Middle frontal gyrus (tissue), 1 donor: ENCODE results near the gene ALX4.

Experiments used
- DNase-seq: peaks from one replicate; pipeline ENCODE4 v3.0.0-alpha.2; 2015; ENCODE audit warnings: low spot score; ENCODE audit errors: extremely low spot score

The ALX4 gene

DNA sequence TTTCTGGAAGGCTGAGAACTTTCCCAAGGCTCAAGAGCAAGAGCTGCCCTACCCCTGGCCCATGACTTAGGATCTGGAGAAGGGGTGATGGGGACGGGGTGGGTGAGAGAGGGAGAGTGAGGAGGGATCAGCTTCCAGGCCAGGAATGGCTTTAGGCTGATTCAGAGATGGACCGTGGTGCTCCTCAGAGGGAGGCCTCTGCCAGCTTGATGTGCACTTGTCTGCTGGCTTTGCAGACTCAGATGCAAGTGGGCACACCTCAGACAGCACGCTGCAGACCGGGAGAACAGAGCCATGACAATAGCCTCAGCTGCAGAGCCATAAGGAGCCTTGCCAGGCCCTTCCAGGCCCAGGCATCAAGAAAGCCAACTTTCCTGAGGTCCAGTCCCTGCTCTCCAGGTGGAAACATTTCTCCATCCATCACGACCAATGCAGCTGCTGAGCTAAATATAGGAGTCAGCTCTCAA, 41.3 kb downstream of the ALX4 start:
- no peak for DNase-seq

DNA sequence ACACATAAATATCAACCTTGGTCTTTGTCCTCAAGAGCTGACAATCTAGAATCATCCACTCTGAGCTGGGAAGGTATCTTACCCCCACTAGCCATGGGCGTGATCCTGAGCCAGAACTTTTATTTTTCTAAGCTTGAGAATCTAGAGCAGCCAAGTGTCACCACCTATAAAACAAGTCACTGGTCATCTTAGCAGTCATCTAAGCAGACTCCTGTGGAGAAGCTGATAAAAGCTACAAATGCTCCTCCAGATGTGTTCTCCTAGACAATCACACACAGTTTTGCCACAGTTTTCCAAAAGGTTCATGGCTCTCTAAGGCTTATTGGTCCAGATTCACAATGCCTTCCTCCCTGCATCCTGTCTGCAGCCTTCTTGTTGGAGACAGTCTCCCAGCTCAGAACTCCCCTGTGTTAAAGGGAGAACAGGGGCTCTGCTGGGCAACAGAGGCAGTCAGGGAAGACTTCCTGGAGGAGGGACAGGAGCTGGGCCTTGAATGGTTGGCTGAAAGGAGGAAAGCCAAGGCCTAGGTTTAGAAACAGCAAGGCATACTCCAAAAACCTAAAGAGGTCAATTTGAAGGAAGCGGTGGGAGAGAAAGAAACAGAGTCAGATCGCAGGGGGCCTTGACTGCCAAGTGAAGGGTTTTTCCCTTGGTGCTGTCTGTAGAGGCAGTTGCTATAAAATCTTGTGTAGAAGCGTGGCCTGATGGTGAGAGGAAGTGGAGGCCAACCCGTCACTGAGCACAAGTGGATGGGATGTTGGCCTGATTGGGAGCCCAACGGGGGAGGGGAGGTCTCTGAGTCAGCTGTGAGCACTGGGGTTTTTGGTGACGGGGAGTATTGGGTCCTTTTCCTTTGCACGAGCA, 42.0 kb downstream of the ALX4 start:
- DNase-seq: no peak

DNA sequence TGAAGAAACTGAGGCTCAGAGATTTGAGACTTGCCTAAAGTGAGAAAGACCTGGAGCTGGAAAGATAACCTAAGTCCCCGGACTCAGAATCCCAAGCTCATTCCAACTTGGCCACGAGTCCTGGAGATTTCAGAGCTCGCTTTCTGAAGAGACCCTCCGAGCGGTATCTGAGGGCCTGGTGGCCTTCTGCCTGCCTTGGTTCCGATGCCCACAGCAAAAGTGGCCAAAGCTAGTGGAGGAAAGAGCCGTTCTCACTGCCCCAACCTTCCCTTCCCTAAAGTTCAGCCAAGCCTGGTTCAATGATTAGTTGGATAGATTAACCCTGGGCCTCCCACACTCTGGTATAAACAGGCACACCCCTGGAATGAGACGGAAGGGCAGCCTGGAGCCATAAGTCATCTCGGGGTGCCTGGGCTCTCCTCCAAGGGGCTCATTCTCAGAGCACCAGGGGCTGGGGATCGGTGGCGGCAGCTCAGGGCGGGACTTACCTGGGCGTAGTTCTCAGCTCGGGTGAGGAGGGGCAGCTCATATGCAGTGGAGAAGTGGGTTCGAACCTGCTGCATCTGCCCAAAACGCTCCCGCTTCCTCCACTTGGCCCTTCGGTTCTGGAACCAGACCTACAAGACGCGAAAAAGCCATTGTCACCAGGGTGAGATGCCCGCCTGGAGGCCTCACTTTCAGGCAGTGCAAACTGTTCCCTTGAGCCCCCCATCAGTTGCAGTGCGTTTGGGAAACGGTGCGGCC, 42.8 kb downstream of the ALX4 start:
- DNase-seq: no peak

DNA sequence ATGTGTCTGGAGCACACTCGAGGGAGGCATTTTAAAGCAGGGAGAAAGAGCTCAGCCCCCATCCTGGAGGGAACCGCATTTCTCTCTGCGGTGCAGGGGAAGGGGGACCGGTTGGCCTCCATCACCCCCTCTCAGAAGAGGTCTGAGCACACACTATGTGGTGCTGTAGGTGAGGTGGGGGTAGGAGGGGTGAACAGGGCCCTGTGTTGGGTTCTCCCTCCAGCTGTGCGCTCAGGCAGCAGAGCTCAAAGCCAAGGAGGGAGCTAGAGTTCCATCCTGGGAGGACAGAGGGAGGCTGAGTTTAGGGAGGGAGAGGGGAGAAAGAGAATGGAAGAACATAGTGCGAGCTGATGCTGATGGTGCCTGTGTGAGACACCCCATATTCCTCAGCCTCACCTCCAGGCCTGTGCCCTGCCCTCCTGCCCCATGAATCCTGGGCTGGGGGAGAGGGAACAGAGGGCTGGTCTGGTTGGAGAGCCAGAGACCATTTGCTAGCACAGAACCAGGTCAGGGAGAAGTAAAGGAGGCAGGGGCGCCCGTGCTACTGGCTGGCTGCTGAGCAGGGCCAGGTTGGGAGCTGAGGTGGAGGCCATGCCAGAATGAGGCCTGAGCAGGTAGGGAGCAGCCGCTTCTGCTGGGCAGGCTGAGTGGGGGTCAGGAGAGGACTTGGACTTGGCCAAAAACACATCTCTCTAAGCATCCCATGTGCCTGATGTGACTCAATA, 43.7 kb downstream of the ALX4 start:
- DNase-seq: no peak

DNA sequence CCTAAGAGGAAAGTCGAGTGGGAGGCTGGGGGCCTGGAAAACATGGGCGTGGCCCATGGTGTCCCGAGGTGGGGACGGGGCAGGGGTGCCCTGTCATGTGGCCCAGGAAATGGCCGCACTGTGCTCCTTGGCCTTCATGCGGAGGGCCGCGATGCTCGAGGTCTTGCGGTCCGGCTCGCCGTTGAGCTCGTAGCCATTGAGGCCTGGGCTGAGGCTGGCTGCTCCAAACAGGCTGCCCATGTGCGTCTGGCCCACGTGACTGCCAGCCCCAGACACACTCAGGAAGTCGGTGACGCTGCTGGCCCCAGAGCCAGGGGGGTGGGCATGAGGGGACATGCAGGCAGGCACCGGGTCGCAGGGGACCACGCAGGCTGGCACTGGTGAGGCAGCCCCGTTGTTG, 45.2 kb downstream of the ALX4 start:
- no peak for DNase-seq

DNA sequence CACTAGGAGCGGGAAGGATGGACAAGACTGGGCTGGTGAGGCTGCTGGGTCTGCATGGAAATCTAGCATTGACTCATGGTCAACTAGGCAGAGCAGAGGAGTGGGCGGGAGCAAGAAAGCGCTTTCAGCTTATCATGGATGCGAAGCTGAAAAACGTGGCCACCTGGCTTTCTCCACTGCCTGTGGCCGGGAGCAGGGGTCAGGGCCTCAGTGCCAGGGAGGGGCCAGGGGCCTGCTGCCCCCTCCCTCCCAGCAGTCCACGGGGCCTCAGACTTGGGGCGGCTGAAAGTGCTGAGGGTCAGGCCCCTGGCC, 45.5 kb downstream of the ALX4 start:
- no peak for DNase-seq

DNA sequence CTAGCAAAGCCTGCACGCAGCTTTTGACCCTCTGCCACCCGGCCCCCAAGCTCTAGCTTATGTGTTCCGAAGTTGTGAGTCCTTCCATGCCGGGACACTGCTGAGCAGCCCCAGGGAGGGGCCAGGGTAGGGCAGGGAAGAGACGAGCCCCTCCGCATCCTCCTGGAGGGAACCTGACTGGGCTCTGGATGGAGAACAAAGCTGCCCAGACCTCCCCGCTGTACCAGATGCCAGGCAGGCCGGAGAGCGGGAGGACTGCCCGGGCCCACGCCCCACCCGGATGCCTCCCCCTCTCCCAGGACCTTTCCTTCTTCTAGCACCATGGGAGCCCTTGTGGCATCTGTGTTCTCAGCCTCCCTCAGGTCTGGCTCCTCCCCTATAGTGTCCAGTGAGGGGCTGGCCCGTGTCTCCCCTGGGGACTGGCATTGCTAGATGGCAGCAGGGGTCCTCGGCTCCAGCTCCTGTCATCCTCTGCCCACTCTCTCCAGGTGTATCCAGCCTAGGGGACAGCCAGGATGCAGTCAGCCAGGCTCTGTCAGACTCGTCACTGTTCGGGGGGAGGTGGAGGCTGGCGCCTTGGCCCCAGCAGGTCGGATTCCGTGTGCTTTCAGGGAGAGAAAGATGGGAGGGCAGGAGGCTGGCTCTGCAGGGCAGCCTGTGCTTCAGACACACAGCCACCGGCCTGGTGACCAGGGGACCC, 46.1 kb downstream of the ALX4 start:
- no peak for DNase-seq

DNA sequence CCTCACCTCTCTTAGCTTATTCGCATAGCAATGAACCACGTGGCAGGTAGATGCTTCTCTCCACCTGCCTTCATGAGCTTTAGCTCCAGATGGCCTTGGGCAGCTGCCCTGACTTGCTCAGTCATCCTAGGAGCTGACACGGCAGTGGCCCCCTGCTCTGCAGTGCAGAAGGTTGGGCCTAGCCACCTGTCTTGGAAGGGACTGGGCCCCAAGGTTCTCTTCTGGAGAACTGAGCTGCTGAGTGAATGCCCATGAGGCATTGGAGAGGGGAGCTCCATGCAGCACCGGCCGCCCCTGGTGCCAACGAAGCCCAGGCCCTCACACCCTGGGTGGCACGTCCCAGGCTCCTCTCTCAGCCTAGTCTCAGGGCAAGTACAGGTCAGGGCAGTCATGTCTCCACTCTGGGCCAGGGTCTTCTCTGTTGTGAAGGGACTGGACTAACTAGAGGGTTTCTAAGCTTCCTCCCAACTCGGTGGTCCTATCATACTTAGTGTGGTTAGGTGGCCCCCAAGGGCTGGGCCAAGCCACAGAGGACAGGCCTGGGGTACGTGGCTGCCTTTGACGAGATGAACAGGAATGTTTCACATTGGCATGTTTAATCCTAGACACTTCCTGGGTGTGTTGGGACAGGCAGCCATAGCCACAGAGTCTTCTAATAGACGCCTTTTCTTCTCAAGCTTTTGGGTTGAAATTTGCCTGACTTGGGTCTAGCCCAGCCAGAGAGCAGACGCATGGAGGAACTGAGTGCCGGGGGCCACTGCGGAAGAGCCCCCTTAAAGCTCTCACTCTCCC, 47.9 kb downstream of the ALX4 start:
- no peak for DNase-seq

DNA sequence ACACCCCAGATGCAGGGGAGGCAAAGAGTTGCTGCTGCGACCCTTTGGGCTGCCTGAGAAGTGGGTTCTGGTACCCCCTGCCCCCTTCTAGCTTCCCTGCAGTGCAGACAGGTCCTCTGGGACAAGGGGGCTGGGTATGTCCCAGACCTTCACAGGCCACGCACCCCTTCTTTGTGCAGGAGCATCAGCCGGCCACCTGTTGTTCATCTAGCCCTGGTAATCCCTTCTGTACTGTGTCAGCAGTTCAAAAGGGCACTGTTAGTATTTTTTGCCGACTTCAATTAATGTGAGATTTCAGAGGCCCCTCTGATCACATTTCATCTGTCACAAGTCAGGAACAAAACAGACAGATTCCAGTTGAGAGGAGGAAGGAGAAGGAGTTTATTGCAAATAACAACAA, 49.9 kb downstream of the ALX4 start:
- no peak for DNase-seq

DNA sequence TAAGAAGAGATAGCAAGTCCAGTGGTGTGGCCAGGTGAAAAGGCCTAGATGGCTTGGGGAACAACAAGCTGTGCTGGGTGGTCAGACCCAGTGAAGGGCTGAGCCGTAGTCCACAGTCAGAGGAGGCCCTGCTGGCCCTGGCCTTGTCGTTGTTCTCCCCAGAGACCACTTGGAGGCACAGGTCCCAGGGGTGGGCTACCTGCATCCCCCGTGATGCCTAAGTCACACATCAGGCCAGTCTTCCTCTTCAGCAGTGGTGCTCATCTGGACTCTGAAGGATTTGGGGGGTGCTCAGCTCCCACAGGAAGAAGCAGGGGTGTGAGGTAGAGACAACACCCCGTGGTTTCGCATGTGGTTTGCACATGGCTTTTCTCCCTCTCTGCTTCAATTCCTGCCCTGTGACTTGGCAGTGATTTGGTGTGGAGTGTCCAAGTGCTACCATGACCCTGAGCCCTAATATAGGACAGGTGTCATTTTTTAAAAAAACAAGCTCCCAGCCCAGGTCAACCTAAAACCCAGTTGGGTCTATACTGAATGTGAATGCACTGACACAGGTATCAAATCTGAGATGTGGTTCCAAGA, 51.0 kb downstream of the ALX4 start:
- no peak for DNase-seq

DNA sequence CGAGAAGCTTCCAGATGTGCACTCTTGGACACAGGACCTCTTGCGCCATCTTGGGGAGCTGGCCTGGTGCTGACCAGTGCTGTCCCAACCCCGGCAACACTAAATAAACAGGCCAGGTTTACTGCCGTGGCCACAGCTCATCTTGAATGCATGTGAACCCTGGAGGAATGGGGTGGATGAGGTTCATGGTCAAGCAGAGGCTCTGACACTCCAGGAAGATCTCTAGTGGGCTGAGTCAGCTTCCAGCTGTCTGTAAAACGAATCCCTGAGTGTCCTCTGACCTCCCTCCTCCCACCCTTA, 51.8 kb downstream of the ALX4 start:
- no peak for DNase-seq

DNA sequence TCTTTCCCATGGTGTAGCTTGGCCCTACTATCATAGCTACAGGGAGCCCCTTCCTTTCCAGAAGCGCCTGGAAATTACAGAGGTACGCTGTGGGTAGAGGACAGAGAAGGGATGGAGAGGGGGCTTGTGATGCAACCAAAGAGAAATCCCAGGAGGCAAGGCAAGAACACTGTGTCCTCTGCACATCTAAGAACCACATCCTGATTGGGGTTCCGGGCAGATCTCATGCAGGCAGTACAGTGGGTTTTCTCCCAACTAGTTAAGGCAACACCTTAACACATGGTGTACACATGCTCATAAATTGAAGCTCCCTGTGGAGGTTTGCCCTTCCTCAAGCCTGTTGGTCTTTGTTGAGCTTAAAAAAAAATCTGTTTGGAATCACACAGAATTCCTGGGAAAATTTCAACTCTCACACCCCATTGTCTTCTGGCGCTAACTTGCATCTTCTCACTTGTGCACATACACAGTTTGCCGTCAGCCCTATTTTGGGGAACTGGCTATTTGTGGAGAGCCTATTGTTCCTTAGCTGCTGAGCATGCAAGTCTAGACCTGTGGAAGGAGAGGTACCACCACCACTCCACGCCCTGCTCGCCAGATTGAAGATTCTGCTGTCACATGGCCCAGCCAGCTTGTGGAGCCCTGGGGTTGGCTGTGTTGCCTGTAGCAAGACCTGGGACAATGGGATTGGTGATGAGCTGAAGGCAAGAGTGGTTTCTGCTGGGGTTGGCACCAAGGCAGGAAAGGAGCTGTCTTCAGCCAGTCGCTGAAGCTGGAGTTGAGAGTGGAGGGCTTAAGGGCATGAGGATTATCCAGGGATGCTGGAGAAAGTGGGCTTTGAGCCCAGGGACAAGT, 52.4 kb downstream of the ALX4 start:
- DNase-seq: no peak

DNA sequence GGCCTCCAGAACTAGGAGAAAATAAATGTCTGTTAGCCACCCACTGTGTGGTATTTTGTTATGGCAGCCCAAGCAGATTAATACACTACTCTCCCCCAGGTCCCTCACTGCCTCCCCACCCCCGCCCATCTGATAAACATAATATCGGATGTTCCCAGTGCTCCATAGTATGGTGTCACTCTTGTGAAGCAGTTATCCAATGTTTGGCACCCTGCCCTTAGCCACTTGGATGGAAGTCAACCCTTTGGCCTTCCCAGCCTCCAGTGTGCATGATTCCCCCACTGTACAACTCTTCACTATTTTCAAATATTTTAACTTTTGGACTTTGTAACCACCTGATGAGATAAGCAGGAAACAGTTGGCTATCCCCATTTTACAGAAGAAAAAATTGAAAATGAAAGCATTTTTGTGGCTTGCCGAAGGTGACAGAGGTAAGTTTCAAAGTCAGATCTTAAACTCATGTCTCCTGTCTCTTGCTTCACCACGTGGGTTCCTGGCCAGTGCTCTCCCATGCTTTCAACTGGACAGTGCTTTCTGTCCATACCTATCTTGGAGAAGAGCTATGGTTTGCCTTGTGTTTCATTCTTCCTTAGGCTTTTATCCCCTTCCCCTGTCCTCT, 53.2 kb downstream of the ALX4 start:
- no peak for DNase-seq

DNA sequence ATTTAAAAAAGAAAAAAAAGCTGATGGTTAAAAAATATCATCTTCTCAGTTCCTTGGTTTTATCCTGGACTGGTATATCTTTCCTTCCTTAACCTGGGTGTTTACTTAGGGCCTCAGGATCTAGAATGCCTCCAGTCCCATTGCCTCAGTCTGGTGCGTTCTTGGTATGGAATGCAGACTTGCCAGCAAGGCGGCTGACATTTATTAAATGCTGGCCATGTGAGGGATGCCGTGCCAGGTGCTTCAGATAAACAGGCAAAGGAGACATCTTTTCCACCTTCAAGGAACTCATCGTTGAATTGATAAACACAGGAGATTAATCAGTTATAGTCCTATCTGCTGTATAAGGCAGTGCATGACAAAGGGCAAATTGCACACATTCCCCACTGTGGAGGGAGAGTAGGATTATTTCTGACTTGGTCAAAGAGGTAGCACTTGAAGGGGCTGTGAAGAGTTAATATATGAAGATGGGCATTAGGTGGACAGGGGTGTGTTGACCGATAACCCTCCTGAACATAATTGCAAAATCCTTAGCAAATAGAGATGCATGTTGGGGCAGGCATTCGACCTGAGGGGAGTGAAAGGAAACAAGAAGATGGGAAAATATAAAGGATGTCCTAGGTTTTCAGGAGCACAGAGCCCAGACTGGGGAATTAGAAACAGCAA, 54.4 kb downstream of the ALX4 start:
- DNase-seq: no peak

DNA sequence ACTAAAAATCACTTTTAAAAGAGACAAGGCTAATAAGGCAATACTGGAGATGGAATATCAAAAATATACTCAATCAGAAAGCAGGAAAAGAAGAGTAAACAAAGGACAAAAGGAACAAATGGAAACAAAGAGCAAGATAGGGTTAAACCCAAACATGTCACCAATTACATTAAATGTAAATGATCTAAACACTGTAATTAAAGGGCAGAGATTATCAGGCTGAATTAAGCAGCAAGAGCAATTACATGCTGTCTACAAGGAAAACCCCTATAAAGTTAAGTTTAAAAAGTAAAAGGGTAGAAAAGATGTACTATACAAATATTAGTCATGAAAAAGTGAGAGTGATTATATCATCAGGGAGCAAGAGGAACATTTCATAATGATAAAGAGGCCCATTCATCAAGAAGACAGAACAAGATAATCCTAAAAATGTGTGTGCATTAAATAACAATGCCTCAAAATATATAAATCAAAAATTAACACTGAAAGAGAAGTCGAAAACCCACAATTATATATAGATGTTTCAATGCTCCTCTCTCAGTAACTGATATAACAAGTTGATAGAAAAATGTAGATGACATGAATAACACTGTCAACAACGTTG, 56.8 kb downstream of the ALX4 start:
- no peak for DNase-seq

DNA sequence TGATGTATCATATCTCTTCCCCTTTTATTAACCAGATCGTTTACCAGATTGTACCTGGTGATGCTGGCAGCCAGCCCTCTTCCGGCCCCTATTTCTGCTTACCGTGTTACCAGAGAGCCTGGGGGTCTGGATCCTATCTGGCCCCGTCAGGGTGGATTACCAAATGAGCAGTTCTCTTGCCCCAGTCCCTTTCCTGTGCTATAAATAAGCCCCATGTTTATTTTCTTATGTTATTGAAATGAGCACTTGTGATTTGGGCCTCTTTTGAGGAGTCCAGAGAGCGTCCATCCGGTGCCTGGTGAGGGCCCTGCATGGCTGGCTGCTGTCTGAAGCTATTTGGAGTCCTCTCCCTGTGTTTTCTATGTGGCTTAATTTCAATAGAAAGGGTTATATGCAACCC, 59.5 kb downstream of the ALX4 start:
- DNase-seq: no peak

DNA sequence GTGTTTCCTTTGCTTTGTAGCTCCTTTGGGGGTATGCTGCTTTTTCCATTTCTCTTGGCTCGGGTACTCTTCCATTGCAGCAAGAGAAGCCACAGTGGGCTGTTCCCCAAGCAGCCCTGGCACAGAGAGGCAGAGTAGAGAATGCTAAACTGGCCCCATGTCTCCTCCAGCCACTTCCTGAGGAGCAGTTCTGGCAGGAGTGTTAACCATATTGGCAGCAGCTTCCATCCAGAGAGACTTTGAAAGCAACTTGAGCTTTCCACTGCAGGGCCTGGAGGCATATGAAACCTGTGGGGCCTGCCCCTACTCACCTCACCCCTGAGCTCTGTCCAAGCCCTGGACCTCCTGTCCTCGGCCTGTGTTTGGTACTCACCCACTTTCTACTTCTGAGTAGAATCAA, 61.8 kb downstream of the ALX4 start:
- DNase-seq: no peak

DNA sequence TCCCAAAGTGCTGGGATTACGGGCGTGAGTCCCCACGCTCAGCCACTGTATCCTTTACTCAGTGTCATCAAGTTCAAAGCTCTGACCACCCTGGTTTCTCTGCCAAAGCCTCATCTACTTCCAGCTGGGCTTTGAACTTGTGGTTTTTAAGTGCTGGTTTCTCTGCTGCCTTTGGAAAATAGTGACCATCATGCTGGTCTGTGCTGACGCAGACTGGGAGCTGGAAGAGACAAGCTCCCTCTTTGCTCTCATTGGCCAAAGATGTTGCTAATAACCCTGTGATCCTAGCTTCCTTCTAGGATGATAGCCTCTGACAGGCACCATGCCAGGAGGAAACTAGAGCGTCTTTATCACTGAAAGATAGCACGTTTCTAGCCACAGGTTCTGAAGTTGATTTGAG, 62.4 kb downstream of the ALX4 start:
- DNase-seq: no peak
